NCI-H82 treated with DMSO at 0.1 percent for 48 hours (cell line): ENCODE measurements around the gene CHAC1.

Experiments
- DNase-seq: peaks from one replicate; lab custom pipeline; 2025; ENCODE audit not compliant: unreplicated experiment; lab: John Stamatoyannopoulos, UW

Gene CHAC1

DNA sequence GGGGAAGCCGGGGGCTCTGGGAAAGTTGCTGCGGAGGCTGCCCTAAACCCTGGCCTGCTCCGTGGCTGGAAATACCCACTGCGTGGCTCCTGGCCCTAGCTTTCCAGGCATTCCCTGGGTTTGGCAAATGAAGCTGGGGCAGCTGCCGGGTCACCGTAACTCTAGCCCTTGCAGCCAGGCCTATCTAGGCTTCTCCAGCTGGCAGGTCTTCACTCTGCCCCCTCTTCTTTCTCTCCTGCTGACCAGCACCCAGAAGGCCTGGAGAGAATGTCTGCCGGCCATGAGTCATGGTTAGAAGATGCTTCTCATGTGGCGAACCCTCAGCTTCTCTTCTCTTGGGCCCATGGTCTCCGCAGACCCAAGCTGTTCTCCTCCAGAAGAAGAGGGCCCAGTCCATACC lies 29.7 kb upstream of the CHAC1 start:
- DNase-seq, result no peak

DNA sequence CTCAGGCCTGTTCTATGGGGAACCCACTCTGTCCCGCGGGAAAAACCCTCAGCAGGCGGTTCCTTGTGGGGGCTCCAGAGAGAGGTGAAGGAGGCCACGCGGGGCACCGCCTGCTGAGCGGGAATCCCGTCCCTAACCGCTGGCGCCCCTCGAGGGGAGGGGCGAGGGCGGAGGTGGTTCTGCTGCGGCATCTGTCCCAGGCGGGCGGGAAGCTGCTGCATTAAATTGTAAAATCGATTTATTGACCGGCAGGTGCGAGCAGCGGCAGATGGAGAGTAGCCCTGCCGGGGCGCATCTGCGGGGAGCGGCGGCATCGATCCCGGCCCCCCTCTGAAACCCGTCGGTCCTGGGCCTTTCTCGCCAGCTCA lies 27.8 kb upstream of the CHAC1 start:
- no peak for DNase-seq

DNA sequence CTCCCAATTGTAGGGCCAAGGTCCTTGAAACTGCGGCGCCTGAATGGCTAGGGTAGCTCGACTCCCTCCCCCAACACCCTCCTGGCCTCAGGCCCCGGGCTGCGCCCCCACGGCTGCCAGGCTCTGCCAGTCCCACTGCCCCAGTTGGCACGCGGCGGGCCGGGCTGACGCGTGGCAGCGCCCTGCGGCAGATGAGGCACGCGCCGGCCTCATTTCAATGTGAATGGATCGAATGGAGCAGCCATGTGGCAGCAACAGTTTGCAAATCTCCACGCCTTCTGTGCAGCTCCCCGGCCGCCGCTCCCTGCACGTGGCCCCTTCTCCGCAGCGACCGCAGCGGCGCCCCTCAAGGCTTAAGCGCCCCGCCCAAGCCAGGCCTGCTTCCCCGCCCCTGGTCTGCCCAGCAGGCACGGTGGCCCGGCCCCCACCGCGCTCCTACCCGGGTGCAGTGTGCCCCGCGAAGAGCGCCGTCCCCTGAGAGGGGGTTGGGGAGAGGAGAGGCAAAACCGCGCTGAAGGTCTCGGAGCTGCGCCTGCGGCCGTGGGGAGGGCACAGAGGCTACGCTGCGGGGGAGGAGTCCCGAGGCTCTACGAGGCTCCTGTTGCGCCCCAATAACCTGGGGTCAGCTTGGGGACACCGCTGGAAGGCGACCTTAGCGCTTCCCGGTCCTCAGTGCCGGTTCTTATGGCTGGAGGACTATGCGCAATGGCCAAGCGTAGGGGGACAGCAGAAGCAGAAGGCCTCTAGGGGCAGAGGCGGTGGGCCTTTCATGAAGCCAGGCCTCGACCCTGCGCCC lies 27.2 kb upstream of the CHAC1 start:
- no peak for DNase-seq

DNA sequence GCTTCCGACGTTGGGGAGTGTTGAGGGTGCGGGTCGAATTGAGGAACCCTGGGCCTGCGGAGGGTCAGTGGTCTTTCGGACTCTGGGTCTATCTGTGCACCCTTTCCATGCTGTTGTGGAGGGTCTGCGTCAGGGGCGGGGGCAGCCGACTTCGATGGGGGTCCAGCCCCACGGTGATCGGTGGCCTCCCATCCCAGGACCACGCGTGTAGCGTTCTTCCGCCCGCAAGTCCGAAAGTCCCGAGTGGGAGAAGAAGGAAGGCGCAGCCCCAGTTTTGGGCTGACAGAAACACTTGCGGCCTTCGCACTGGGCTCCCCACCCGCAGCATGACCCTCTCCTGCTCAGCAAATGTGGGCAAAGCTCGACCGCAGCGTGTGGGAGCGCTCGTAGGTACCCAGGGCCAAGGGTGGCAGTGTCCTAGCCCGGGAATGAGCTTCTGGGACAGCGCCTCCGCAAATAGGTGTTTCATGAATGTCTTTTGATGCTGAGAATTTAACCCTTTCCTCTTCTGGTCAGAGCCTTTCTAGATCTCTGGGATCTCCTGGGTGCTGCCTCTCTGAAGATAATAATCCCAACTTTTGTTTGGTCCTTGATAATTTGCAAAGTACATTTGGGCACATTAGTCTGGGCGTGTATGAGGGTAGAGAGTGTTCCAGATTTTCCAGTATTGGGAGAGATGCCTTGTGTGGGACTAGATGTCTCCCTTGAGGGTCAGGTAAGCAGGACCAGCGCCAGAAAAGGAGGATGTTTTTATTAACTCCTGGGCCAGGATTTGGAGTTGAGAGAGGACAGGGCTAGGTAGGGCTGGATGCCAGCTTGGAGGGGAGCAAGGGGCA lies 26.4 kb upstream of the CHAC1 start:
- no peak for DNase-seq

DNA sequence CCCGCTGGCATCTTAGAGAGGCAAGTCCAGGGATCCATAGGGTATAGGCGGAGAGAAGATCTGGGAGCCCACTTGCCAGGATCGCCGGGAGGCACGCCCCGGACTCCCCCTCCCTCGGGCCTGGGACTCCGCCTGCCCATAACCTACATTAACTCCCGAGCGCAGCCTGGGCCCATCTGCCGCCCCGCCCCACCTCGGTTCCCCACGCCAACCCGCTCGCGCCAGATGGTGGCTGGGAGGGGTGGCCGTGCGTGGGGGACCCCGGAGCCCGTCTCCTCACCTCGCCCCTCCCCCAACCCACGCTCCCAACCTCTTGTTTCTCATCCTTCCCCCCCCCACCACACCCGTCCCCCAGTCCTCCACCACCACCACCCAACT lies 25.8 kb upstream of the CHAC1 start:
- DNase-seq, result peak; percentile 52

DNA sequence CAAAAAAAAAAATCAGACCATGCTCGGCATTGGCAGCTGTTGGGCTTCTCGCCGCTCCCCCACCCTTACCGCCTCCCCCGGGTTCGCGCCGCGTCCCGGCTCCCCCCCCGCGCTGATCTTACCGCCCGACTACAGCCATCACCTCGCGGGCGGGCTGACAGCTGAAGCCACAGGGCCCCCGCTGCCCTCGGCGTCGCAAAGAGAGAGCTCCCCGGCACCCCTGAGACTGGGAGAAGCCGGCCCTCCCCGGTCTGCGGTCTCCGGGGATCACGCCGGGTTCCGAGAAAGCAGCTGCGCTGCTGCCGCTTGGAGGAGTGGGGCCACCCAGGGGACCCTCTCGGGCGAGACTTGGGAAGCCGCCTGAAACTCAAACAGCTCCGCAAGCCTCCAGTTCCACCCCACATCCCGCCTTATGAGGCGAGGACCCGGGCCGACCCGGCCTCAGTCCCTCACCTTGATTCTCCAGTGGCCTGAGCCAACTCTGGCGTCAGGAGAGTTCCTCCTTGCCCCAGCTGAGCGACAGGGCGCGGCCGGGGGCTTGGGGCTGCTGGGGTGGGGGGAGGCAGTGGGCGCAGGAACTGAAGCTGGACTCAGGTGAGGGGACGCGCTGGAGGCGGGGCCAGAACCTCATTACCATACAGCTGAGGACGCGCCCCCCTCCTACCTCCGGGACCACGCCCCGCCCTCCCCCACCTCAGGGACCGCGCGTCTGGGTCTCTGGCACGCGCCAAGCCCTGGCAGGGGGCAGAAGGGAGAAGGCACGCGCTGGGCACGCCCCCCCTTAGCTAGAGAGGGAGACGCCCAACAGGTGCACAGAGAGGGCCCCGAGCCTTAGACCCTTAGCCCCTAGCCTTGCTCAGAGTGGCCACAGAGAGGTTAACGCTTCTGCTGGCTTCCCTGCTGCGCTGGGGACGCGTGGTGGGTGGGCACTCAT lies 25.1 kb upstream of the CHAC1 start:
- DNase-seq, result no peak

DNA sequence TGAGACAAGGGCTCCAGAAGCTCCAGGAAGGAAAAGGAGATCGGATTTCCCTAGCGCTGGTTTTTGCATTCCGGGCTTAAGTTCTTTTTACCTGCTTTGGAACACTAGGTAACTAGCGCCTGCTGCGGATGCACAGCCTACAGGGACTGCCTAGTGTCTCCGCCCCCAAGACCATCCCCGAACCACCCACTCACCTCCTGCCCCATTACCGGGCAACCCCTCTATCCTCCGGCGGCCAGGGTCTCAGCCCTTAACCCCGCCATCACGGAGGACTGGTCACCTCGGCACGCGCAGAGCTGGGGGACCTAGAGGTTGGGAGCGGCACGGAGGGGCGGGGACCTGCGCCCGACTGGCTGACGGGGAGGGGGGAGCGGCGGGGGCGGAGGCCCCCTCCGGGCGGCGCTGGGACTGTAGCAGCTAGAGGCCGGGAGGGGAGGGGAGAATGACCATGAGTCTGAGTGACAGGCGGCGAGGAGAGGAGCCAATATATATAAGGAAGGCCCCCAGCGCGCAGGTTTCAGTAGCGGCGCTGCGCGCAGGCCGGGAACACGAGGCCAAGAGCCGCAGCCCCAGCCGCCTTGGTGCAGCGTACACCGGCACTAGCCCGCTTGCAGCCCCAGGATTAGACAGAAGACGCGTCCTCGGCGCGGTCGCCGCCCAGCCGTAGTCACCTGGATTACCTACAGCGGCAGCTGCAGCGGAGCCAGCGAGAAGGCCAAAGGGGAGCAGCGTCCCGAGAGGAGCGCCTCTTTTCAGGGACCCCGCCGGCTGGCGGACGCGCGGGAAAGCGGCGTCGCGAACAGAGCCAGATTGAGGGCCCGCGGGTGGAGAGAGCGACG lies 24.2 kb upstream of the CHAC1 start, which contains the start of gene DLL4:
Gene DLL4 (plus strand): TSS at position 520 of the 839 bp plus-strand sequence. CDS start 329 bp downstream, outside the sequence.
- DNase-seq, result peak; percentile 62

DNA sequence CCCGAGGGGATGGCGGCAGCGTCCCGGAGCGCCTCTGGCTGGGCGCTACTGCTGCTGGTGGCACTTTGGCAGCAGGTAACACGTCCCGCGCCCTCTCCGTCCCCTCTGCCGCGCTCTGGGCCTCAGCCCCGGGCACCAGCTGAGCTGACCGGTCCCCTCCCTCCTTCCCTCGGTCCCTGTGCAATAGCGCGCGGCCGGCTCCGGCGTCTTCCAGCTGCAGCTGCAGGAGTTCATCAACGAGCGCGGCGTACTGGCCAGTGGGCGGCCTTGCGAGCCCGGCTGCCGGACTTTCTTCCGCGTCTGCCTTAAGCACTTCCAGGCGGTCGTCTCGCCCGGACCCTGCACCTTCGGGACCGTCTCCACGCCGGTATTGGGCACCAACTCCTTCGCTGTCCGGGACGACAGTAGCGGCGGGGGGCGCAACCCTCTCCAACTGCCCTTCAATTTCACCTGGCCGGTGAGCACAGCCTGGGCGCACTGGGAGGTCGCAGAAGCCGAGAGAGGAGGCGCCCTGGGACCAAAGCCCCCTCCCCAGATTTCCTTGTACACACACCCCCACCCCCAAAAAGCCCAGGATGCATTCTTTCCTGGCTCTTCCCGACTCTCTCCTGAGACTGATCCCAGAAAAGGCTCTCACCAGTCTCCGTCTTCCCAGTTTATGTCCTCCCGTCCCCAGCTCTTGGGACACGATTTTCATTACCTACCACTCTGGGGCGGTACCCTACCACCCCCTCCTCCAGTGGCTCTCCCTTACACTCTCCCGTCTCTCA lies 23.4 kb upstream of the CHAC1 start:
- DNase-seq, result no peak

DNA sequence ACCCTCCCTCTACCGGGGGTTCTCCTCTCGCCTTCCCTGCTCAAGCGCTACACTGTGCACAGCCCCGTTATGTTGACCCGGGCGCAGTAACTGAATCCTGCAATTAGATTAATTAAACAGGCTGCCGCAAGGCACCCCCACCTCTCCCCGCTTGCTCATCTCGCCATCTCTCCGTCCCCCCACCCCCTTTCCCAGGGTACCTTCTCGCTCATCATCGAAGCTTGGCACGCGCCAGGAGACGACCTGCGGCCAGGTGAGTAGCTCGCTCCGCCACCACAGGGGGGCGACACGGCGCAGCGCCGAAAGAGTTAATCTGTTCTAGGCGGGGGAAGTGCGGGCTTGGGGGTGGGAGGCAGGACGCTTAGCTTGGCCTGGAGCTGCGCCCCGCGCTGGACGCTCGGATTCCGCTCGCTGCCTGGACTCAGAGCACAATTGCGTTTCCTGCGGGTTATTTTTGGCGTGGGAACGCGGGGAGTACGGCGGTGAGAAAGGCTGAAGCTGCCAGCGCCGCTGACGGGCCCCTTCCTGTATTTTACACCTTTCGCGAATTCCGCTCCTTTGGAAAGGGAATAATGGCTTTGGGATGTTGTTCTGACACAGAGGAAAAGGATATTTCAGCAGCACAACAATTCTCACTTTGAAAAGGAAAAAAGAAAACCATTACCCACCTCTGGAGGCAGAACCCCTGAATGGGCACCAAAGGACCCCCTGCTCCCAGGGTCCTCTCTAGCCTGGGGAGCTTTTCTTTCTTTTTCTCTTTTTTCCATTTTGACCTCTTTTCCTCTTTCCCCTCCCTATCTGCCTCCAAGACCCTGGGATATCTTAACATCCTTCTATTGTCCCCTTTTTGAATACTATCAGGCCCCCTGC lies 22.6 kb upstream of the CHAC1 start:
- peak; percentile 14 for DNase-seq

DNA sequence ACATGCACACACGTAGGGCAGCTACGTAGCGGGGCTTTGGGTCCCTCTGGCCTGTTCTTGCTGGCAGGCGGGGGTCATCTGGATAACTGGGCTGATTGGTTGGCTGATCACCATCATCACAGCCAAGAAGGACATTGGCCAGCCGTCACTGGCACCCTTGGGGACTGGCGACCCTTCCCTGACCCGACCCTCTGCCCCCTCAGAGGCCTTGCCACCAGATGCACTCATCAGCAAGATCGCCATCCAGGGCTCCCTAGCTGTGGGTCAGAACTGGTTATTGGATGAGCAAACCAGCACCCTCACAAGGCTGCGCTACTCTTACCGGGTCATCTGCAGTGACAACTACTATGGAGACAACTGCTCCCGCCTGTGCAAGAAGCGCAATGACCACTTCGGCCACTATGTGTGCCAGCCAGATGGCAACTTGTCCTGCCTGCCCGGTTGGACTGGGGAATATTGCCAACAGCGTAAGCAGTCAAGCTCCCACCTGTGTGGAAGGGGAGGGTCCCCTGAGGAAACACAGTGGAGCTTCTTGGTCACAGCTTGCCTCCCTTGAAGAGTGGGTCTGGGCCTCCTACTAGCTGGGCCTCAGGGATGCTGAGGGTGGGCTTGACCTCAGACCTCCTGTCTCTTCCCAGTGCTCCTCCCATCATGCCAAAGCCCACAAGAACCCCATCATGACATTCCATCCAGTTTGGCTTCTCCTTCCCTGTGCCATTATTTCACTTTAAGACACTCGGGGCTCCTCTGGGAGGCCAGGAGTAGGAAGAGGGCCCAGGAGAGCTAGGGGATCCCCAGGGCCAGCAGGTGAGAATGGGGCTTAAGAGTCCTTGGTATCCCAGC lies 21.8 kb upstream of the CHAC1 start:
- no peak for DNase-seq

DNA sequence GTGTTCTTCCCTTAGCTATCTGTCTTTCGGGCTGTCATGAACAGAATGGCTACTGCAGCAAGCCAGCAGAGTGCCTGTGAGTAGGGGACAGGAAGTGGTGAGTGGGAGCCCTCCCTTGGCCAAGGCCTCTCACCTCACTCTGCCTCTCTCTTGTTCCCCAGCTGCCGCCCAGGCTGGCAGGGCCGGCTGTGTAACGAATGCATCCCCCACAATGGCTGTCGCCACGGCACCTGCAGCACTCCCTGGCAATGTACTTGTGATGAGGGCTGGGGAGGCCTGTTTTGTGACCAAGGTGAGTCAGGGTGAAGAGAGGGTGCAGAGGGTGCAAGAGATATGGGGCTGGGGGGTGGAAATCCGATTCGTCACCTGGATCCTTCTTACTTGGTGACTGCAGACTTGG lies 21.1 kb upstream of the CHAC1 start:
- DNase-seq, result no peak

DNA sequence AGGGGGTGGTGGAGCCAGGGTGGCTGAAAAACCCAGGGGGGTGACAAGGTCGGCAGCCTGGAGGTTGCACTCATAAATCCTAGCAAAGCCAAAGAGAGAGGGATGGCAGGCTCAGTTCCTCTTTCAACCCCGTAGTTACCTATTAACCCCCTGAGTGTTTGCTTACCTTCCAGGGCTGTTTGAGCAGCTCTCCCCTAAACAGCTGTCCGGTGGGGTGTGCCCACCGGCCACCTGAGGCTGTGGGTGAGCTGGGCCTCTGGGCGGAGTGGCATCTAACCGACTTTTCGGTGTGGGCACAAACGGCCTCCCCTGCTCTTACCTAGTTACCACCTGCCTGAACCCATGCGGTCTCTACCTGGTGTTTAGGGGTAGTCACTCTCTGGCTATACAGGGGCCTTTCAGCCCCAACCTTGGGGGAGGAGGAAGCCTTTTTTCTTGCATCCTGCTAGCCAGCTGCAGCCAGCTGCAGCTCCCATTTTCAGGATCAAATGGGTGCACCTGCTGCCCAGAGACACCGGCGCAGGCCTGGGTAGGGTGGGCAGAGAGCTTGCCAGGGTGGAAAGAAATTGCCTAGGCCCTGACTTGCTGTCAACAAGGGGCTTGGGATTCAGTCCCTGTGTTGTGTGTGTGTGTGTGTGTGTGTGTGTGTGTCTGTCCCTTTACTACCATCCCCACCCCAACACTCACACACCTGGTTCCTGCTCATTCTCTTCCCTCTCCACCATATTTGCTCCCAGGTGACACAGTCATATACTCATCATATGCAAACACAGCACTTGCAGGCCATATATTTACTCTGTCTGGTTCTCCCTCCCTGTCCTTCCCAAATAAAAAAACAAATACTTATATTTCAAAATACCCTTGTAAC lies 20.4 kb upstream of the CHAC1 start:
- DNase-seq, result no peak

DNA sequence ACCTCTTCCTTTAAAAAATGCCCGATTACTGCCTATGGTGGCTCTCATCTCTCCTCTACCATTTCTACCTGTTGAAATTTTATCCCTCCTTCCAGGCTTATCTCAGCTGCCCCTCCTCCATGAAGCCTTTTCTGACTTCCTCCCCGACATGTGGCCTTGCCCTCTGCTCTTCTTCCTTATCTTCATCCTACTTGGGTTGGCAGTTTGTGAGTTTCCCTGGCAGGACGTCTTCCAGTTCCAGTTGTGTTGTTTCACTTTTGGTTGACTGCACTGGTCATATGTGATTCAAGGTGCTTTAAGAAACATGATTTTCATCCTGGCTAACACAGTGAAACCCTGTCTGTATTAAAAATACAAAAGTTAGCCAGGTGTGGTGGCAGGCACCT lies 19.8 kb upstream of the CHAC1 start:
- DNase-seq, result no peak

DNA sequence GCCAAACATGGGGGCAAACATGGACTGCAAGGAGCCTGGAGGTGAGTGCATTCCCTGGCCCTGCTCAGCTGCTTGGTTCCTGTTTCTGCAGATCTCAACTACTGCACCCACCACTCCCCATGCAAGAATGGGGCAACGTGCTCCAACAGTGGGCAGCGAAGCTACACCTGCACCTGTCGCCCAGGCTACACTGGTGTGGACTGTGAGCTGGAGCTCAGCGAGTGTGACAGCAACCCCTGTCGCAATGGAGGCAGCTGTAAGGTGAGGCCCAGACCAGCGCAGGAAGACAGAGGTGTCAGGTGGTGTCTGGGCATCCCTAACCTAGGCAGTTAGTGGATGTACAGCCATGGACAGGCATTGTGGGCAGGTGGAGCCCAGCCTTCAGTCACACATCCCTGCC lies 18.8 kb upstream of the CHAC1 start:
- no peak for DNase-seq

DNA sequence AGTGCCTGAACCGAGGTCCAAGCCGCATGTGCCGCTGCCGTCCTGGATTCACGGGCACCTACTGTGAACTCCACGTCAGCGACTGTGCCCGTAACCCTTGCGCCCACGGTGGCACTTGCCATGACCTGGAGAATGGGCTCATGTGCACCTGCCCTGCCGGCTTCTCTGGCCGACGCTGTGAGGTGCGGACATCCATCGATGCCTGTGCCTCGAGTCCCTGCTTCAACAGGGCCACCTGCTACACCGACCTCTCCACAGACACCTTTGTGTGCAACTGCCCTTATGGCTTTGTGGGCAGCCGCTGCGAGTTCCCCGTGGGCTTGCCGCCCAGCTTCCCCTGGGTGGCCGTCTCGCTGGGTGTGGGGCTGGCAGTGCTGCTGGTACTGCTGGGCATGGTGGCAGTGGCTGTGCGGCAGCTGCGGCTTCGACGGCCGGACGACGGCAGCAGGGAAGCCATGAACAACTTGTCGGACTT lies 17.0 kb upstream of the CHAC1 start:
- no peak for DNase-seq

DNA sequence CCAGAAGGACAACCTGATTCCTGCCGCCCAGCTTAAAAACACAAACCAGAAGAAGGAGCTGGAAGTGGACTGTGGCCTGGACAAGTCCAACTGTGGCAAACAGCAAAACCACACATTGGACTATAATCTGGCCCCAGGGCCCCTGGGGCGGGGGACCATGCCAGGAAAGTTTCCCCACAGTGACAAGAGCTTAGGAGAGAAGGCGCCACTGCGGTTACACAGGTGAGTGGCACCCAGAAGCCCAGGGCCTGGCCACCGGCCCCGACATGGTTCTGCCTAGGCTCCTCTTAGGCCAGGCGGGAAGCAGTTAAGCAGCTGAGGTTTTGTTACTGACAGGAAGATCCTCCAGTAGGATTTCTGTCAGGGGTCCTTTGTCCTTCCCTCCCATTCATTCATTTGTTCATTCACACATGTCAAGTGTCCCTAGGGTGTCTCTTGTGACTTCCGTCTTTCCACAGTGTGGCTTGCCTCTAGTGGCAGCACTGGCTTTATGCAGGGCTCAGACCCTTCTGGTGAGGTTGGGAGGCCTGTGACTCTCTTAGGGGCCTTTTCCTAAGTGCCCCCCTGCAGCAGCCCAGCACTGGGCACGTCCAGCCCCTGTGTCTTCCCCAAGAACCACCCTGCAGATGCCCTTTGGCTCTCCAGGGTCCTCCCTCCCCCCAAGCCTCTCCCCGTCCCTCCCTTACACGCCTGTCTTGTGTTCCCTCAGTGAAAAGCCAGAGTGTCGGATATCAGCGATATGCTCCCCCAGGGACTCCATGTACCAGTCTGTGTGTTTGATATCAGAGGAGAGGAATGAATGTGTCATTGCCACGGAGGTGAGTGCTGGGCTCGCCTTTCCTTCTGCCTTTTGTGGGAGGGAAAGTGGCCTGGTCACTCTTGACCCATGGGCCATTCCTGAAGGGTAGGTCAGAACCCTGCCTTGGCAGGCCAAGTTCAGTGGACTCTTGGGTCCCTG lies 16.3 kb upstream of the CHAC1 start:
- DNase-seq, result no peak
